ENCODE data around the gene CBX2.
A peak's percentile ranks its signal among the peaks of the same experiment; 100 is the strongest.

CBX2 gene

GRCh38 chr17:79803421-79803996 is 25.6 kb downstream of the CBX2 start:
- H3K4me3 ChIP-seq (ENCODE audit: low read depth, low read length): no peak overlapping the region
- ChIA-PET POLR2A (interaction anchor here (1.6 kb wide), 1 partner anchor 36 kb away, joined by 5 read pairs; the partner anchor contains the start of gene CBX4), CTCF (interaction anchor here (1.2 to 2.7 kb wide), 2 partner anchors 24 to 37 kb away, joined by 3 to 8 read pairs; partner anchors contain the start of gene CBX4)
- no peak for TF ChIP-seq CTCF (IDR thresholded peaks at IDR 0.05; ENCODE audit: insufficient read depth, low read length, missing control alignments)
- DNase-seq (ENCODE audit: low read depth, low spot score): no peak

GRCh38 chr17:79803997-79804855 is 26.3 kb downstream of the CBX2 start:
- CTCF ChIA-PET: interaction anchor here (0.8 to 2.7 kb wide), 4 partner anchors 10 to 200 kb away, joined by 3 to 8 read pairs (median 3); partner anchors contain the start of gene CBX4
- H3K4me3 ChIP-seq (ENCODE audit: low read depth, low read length): peak overlapping the region; percentile 25; the same call in 1 of the 2 replicates
- TF ChIP-seq CTCF (IDR thresholded peaks at IDR 0.05; ENCODE audit: insufficient read depth, low read length, missing control alignments): no peak
- POLR2A ChIA-PET: interaction anchor here (1.6 kb wide), 1 partner anchor 35 kb away, joined by 5 read pairs; the partner anchor contains the start of gene CBX4
- no peak for DNase-seq (ENCODE audit: low read depth, low spot score)

GRCh38 chr17:79804856-79805696 is 27.1 kb downstream of the CBX2 start:
- no peak overlapping the region for H3K4me3 ChIP-seq (ENCODE audit: low read depth, low read length)
- POLR2A ChIA-PET: interaction anchor here (1.6 kb wide), 1 partner anchor 34 kb away, joined by 5 read pairs; the partner anchor contains the start of gene CBX4
- DNase-seq (ENCODE audit: low read depth, low spot score): no peak
- TF ChIP-seq CTCF (IDR thresholded peaks at IDR 0.05; ENCODE audit: insufficient read depth, low read length, missing control alignments): no peak
- CTCF ChIA-PET: interaction anchor here (0.8 to 2.7 kb wide), 5 partner anchors 9 to 199 kb away, joined by 3 to 8 read pairs (median 3); partner anchors contain the start of gene CBX4

GRCh38 chr17:79806446-79806760 is 28.5 kb downstream of the CBX2 start:
- POLR2A ChIA-PET: interaction anchor here (0.6 kb wide), 1 partner anchor 841 kb away, joined by 3 read pairs; no protein-coding TSS in a partner anchor
- DNase-seq (ENCODE audit: low read depth, low spot score): no peak
- CTCF ChIA-PET: interaction anchor here (1.6 kb wide), 1 partner anchor 188 kb away, joined by 4 read pairs; no protein-coding TSS in a partner anchor
- H3K4me3 ChIP-seq (ENCODE audit: low read depth, low read length): no peak overlapping the region
- no peak for TF ChIP-seq CTCF (IDR thresholded peaks at IDR 0.05; ENCODE audit: insufficient read depth, low read length, missing control alignments)

GRCh38 chr17:79806863-79807720 is 29.1 kb downstream of the CBX2 start:
- TF ChIP-seq CTCF (IDR thresholded peaks at IDR 0.05; ENCODE audit: insufficient read depth, low read length, missing control alignments): no peak
- H3K4me3 ChIP-seq (ENCODE audit: low read depth, low read length): no peak overlapping the region
- ChIA-PET POLR2A (interaction anchor here (1.0 kb wide), 1 partner anchor 26 kb away, joined by 3 read pairs; no protein-coding TSS in a partner anchor), CTCF (interaction anchor here (1.3 to 1.9 kb wide), 4 partner anchors 8 to 200 kb away, joined by 3 to 12 read pairs (median 6); no protein-coding TSS in a partner anchor)
- DNase-seq (ENCODE audit: low read depth, low spot score): no peak

All from AG04449 (cell line).